ENCODE data around the gene GTF2H4.

GTF2H4 gene

DNA sequence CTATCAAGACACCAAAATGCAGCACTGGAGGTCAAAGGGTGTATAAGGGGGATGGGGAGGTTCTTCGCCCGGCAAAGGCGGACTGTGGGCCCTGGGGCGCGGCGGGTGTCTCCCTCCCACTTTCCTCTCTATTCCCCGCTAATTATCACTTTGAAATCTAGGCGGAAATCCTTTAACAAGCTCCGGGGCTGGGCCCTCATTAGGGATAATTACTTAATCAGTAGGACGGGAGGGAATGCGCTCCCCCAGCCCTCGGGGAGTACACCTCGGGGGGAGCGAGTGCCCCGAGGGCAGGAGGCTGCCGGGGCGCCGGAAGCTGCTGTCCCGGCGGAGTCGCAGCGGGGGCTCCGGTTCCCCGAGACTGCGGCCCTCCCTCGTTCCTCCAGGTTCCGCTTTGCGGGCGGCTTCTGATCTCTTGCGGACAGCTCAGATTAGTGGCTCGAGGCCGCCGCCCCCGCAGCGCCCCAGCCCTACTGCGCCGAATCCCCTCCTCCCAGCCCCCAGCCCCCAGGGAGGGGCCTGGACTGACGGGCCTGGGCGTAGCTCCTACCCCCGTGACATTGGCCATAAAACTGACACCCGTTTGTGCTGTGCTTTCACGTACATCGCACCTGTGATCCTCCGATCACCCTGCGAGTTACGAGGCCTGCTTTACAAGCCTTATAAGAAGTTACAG, 47.5 kb downstream of the GTF2H4 start:
- DNase-seq (ENCODE audit: low read depth in 3 of 3) = peak; percentile 39 to 64 (median 64)

DNA sequence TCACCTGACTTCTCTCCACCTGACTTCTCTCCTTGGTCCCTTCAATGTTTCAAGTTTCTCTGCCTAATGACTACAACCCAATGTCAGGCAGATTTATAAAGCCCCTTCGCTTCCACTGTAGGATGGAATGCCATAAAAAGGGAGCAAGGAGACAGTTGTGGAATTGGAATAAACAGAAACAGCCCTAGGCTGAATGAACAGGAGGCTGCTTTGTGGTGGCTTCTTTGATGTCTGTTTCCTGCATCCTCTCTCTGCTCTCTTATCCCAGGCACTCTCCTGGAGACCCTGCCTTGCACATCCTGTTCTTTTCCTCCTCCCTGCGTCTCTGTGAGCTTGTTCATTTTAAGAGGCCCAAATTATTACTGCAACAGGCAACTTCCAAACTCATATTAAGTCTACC, 49.7 kb downstream of the GTF2H4 start:
- DNase-seq (ENCODE audit: low read depth in 3 of 3) = no peak

DNA sequence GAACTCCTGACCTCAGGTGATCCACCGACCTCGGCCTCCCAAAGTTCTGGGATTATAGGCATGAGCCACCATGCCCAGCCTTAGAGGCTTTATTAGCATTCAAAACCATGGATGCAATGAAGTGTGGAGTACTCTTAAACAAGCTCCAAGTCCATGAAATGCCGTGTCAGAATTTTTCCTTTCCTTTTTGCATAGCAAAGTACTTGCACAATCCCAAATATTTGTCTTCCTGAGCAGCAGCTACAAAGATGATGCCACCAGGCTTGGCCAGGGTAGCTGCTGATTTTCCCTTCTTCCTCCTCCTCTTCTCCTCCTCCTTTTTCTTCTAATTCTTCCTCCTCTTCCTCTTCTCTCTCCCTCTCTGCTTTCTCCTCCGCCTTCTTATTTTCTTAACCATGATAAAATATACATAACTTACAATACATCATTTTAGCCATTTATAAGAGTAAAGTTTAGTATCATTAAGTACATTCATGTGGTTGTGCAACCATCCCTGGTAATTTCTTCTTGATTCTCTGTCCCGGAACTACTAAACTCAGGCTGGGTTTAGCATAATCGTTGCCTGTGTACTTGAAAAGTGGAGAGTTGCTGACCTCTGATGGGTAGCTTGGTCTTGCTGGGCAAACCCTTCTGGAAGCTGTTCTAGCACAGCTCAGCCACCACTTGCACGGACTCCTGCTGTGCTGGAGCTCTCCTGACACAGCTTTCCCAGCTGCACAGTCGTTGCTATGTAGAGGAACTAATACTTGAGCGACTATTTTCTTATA, 53.1 kb downstream of the GTF2H4 start:
- no peak for DNase-seq (ENCODE audit: low read depth in 3 of 3)

GRCh38 chr6:30962716-30963115, 54.7 kb downstream of the GTF2H4 start:
- DNase-seq (ENCODE audit: low read depth in 3 of 3) = no peak

- DNase-seq (ENCODE audit: low read depth in 3 of 3) = no peak
These were observed 55.6 kb downstream of the GTF2H4 start for GRCh38 chr6:30963641-30964040.

All from stimulated activated CD4-positive, alpha-beta T cell treated with anti-CD3 and anti-CD28 coated beads, TNF-alpha, amount 100 ng/mL, for 4 hours (primary cell).